DOHH2 (cell line): ENCODE data around the gene COBLL1.

ENCODE experiments used
- CTCF ChIP-seq: fragments of 200-600 bp; sonication (generic); IDR thresholded peaks from one replicate; pipeline ENCODE4 v1.5.1; 2014; ENCODE audit warnings: antibody characterized with exemption, mild to moderate bottlenecking, low read depth, low read length; ENCODE audit not compliant: poor library complexity, severe bottlenecking
- EZH2phosphoT487 ChIP-seq: fragments of 200-600 bp; sonication (generic); IDR thresholded peaks from 2 replicates; pipeline ENCODE4 v1.6.1; 2017; ENCODE audit warnings: borderline replicate concordance, mild to moderate bottlenecking, antibody characterized with exemption, low read length, moderate library complexity, mixed read lengths

DNA sequence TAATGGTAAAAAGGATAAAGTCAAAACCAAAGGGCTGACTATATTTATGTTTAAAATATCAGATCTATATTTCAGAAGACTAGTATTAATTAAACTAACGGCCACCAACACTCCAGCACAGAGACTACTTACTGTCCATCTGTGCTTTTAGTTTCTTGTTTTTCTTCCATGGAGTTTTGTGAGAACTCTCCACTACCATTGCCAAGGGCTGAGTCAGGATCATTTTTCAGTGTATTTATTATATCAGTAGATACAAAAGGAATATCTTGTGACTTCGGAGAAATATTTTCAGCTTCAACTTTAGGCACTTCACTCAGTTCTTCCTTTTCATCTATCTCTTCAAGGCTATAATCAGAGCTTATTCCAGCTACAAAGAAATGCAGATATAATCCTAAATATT lies 141.2 kb downstream of the COBLL1 start:
- no peak for TF ChIP-seq CTCF
- TF ChIP-seq EZH2phosphoT487: no peak
